ENCODE results near the gene SNX5. TPM values are rescaled to one million over a fixed set of nuclear protein-coding genes. Genes with fewer than 3 reads are reported as not detected.

Gene SNX5
- total RNA-seq, 4 donors from 2014 or later: 49.9 to 114 (median 64.5) TPM

- DNase-seq (ENCODE audit: low spot score in 2 of 2): no peak
- Histone ChIP-seq H3K4me1 (peaks cover 28% of the 10 kb centered on the region), H3K27ac (no peak overlapping the region), H3K27me3 (no peaks in the 10 kb centered on the region), H3K36me3 (peaks cover 54% of the 10 kb centered on the region), H3K9me3 (no peaks in the 10 kb centered on the region), H3K4me3 (no peak overlapping the region)
- no peak for TF ChIP-seq POLR2AphosphoS5 (IDR thresholded peaks at IDR 0.05)
- no peak for TF ChIP-seq POLR2A (IDR thresholded peaks at IDR 0.05)
- no peak for TF ChIP-seq EP300 (IDR thresholded peaks at IDR 0.05)
- no peak for TF ChIP-seq CTCF (IDR thresholded peaks at IDR 0.05)
- WGBS: 58% methylated on average over 3 of the region's 3 CpGs
Observed at GRCh38 chr20:17955302-17955701, 13.3 kb downstream of the SNX5 start.

GRCh38 chr20:17953935-17954334 is 14.7 kb downstream of the SNX5 start:
- 97% methylated on average over 5 of the region's 5 CpGs for WGBS
- peaks cover 68% of the 10 kb centered on the region for H3K36me3 ChIP-seq
- no peak overlapping the region for H3K4me3 ChIP-seq
- H3K27me3 ChIP-seq: no peaks in the 10 kb centered on the region
- no peak overlapping the region for H3K27ac ChIP-seq
- H3K9me3 ChIP-seq: no peaks in the 10 kb centered on the region
- TF ChIP-seq CTCF (IDR thresholded peaks at IDR 0.05) (no peak), EP300 (IDR thresholded peaks at IDR 0.05) (no peak), POLR2AphosphoS5 (IDR thresholded peaks at IDR 0.05) (no peak), POLR2A (IDR thresholded peaks at IDR 0.05) (no peak)
- peaks cover 14% of the 10 kb centered on the region for H3K4me1 ChIP-seq
- no peak for DNase-seq (ENCODE audit: low spot score in 2 of 2)

GRCh38 chr20:17952692-17953684 is 15.6 kb downstream of the SNX5 start:
- no peak for DNase-seq (ENCODE audit: low spot score in 2 of 2)

GRCh38 chr20:17951323-17951722 is 17.3 kb downstream of the SNX5 start:
- H3K27me3 ChIP-seq: no peaks in the 10 kb centered on the region
- WGBS: 94% methylated on average over 2 of the region's 2 CpGs
- H3K4me1 ChIP-seq: no peaks in the 10 kb centered on the region
- H3K36me3 ChIP-seq: peaks cover 94% of the 10 kb centered on the region
- H3K9me3 ChIP-seq: no peaks in the 10 kb centered on the region
- no peak overlapping the region for H3K4me3 ChIP-seq
- no peak for TF ChIP-seq EP300 (IDR thresholded peaks at IDR 0.05)
- no peak for TF ChIP-seq POLR2A (IDR thresholded peaks at IDR 0.05)
- no peak for TF ChIP-seq CTCF (IDR thresholded peaks at IDR 0.05)
- no peak for TF ChIP-seq POLR2AphosphoS5 (IDR thresholded peaks at IDR 0.05)
- DNase-seq (ENCODE audit: low spot score in 2 of 2): no peak
- no peak overlapping the region for H3K27ac ChIP-seq

More at GRCh38 chr20:17952692-17953684, 15.6 kb downstream of the SNX5 start:
- Histone ChIP-seq H3K27me3 (no peaks in the 10 kb centered on the region), H3K4me1 (peaks cover 5% of the 10 kb centered on the region), H3K27ac (no peak overlapping the region), H3K9me3 (no peaks in the 10 kb centered on the region), H3K36me3 (peaks cover 77% of the 10 kb centered on the region), H3K4me3 (no peak overlapping the region)
- TF ChIP-seq POLR2A (IDR thresholded peaks at IDR 0.05): no peak
- no peak for TF ChIP-seq POLR2AphosphoS5 (IDR thresholded peaks at IDR 0.05)
- TF ChIP-seq EP300 (IDR thresholded peaks at IDR 0.05): no peak
- no peak for TF ChIP-seq CTCF (IDR thresholded peaks at IDR 0.05)
- WGBS: 87% methylated on average over 8 of the region's 8 CpGs

- Histone ChIP-seq H3K4me3 (no peak overlapping the region), H3K4me1 (no peaks in the 10 kb centered on the region), H3K27ac (no peak overlapping the region), H3K36me3 (peaks cover 100% of the 10 kb centered on the region), H3K27me3 (no peaks in the 10 kb centered on the region), H3K9me3 (no peaks in the 10 kb centered on the region)
- TF ChIP-seq POLR2AphosphoS5 (IDR thresholded peaks at IDR 0.05) (no peak), EP300 (IDR thresholded peaks at IDR 0.05) (no peak), CTCF (IDR thresholded peaks at IDR 0.05) (no peak), POLR2A (IDR thresholded peaks at IDR 0.05) (no peak)
- no peak for DNase-seq (ENCODE audit: low spot score in 2 of 2)
- WGBS: 74% methylated on average over 6 of the region's 6 CpGs
Observed at GRCh38 chr20:17950670-17951069, 17.9 kb downstream of the SNX5 start.

All from suprapubic skin (tissue), 4 donors.